NCI-H345 treated with DMSO at 0.1 percent for 48 hours (cell line): ENCODE measurements around the gene PDE4B.
"Not testable (repeated sequence)": the region's sequence is repeated elsewhere in the genome, so short reads cannot be mapped to it uniquely, and the experiment has no call there.

ENCODE experiments used
- DNase-seq: peaks from one replicate; lab custom pipeline; 2025; ENCODE audit not compliant: unreplicated experiment; lab: John Stamatoyannopoulos, UW

The PDE4B gene

DNA sequence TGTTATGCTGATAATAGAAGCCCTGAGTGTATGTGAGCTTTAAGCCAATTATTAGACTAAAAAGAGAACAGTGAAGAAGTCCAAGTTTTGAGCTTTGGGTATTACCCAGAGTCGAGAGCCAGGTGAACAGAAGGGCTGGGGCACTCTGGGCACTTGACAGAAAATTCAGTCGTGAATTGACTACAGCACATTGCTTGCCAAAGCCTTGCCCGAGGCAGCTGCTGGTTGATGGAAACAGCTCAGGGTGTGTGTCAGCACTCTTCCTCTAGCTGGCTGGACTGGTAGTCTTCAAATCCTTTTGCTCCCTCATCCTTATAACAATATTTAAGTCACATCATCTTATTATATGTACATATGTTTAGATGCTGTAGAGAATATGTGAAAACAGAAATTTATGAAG lies 21.3 kb downstream of the PDE4B start:
- DNase-seq, result peak; percentile 28

DNA sequence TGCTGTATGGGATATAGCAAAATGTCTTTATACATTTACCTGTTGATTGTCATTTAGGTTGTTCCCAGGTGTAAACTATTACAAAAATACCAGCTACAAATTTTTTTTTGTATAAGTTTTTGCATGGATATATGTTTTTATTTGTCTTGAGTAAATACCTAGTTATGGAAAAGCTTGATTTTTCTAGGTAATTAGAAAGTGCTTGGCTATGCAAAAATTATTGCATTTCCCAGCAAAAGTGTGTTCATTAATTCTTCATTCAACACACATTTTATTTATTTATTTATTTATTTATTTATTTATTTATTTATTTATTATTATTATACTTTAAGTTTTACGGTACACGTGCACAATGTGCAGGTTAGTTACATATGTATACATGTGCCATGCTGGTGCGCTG lies 22.1 kb downstream of the PDE4B start:
- no peak for DNase-seq

- no peak for DNase-seq
Measured at GRCh38 chr1:65817891-65818290, 25.2 kb downstream of the PDE4B start.

- no peak for DNase-seq
Measured at GRCh38 chr1:65818966-65819365, 26.3 kb downstream of the PDE4B start.

DNA sequence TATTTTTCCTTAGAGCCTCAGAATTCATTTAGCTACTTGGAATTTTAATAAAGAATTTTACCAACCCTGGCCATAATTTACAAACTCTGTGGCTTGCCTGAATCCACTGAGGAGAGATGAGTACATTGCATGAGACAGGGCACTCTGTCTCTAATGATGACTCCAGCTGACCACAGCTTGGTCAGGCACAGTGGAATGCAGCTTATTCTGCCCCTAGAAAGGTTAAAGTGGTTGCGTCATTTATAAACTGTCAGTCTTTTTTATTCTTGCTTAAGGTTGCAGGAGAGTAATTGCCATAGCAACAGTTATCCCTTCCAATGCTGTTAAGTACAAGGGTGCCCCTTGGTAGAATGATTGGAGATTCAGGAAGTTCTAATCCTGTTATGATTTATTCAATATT lies 28.3 kb downstream of the PDE4B start:
- no peak for DNase-seq

GRCh38 chr1:65821386-65821785 lies 28.7 kb downstream of the PDE4B start:
- no peak for DNase-seq

DNA sequence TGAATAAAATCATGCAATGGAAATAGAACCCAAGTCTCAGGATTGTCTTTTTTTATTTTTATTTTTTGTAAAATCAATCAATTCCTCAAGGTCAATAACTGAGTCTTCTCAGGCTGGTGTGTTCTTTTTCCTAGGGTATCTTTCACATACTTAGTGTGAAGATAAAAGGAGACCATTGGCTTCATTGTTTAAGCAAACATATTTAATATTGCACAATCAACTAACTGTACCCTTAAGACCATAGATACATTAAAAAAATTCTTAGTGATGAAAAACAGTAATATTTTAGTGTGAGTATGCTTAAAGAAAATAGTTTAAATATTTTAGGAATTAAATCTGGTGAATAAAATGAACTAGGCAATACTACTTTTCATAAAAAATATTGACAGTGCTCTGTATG lies 31.4 kb downstream of the PDE4B start:
- no peak for DNase-seq

- DNase-seq, result no peak
Measured at GRCh38 chr1:65825741-65826140, 33.0 kb downstream of the PDE4B start.

DNA sequence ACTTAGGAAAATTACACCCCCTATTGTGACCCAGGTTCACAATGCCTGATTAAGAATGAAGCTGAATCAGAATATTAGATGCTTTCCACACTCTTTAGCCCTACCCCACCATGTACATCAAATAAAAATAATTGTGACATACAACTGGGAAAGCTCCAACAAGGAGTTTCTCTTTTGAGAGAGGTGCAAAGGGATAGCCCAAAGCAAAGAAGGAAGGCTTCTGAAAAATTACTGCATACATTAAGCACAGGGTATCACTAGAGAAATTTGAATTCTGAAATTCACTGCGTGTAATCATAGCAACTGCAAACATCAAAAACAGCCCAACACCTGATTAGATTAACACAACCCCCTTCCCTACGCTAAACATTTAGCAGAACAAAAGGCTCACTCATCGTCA lies 34.1 kb downstream of the PDE4B start:
- DNase-seq, result no peak

DNA sequence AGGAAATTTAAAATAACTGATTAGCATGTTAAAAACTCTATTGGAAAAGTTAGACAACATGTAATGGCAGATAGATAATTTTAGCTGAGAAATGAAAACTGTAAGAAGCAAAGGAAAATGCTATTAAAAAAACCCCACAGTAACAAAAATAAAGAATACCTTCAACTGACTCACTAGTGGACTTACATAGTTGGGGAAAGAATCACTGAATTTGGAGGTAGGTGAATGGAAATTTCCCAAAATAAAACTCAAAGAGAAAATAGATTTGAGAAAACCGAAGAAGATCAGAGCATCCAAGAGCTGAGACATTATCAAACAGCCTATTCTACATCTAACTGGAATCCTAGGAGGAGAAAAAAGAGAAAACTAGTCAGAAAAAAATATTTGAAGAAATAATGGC lies 34.7 kb downstream of the PDE4B start:
- DNase-seq, result no peak

DNA sequence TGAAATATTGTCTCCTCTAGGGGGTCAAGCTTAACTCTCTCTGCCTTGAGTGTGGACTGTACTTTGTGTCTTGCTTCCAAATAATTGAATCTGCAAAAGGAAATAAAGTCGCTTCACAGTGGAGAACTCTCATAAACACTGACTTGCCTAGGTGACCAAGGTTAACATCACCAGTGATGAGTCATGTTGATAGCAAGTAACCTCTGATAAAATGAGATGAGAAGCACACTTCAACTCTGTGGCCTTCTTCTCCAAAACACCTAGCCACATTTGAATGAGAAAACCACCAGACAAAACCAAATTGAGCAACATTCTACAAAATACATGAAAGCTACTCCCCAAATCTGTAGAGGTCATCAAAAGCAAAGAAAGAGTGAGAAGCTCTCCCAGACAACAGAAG lies 37.6 kb downstream of the PDE4B start:
- no peak for DNase-seq

GRCh38 chr1:65832296-65832695 lies 39.6 kb downstream of the PDE4B start:
- no peak for DNase-seq

- no peak for DNase-seq
Measured at GRCh38 chr1:65836686-65837085, 44.0 kb downstream of the PDE4B start.

GRCh38 chr1:65840683-65841082 lies 48.0 kb downstream of the PDE4B start:
- DNase-seq, result no peak

GRCh38 chr1:65844296-65844695 lies 51.6 kb downstream of the PDE4B start:
- no peak for DNase-seq

GRCh38 chr1:65844821-65845534 lies 52.3 kb downstream of the PDE4B start:
- no peak for DNase-seq

- no peak for DNase-seq
Measured at GRCh38 chr1:65845535-65846060, 52.9 kb downstream of the PDE4B start.

GRCh38 chr1:65846866-65847265 lies 54.2 kb downstream of the PDE4B start:
- no peak for DNase-seq

- no peak for DNase-seq
Measured at GRCh38 chr1:65850281-65850680, 57.6 kb downstream of the PDE4B start.

GRCh38 chr1:65856591-65856990 lies 63.9 kb downstream of the PDE4B start:
- not testable (repeated sequence) for DNase-seq

GRCh38 chr1:65866439-65866838 lies 73.7 kb downstream of the PDE4B start:
- DNase-seq, result no peak

GRCh38 chr1:65872301-65872700 lies 79.6 kb downstream of the PDE4B start:
- no peak for DNase-seq

- DNase-seq, result not testable (repeated sequence)
Measured at GRCh38 chr1:65878342-65878741, 85.6 kb downstream of the PDE4B start.
